Thyroid gland (tissue), 4 donors: ENCODE measurements around the gene LPIN3.

Source experiments
- CTCF ChIP-seq, 6 experiments: fragments of 200-600 bp in 3 of 6; fragments of 450-650 bp in 3 of 6; sonication (generic) in 3 of 6; IDR thresholded peaks; one replicate each; pipeline ENCODE4 v1.5.1; 2016 to 2019; ENCODE audit warnings: antibody characterized with exemption in 6 of 6, mild to moderate bottlenecking in 2 of 6, inconsistent platforms in 1 of 6, moderate library complexity in 1 of 6
- POLR2A ChIP-seq, 2 donors: fragments of 450-650 bp; IDR thresholded peaks; one replicate each; pipeline ENCODE4 v1.6.1; 2017; ENCODE audit warnings: antibody characterized with exemption in 2 of 2, mild to moderate bottlenecking in 2 of 2, moderate library complexity in 1 of 2

GRCh38 chr20:41334036-41334435 is 6.6 kb upstream of the LPIN3 start:
- TF ChIP-seq CTCF (IDR thresholded peaks at IDR 0.05) (no peak), POLR2A (IDR thresholded peaks at IDR 0.05) (no peak)
